Ectodermal cell (in vitro differentiated cells): ENCODE data around the gene STXBP1.
"Not testable (repeated sequence)": the region's sequence is repeated elsewhere in the genome, so short reads cannot be mapped to it uniquely, and the experiment has no call there.

Experiments used
- H3K27ac ChIP-seq: 2 replicates; pipeline ENCODE4 v1.7.0; 2013; ENCODE audit warnings: mild to moderate bottlenecking, low read depth, low read length; ENCODE audit not compliant: insufficient read depth, poor library complexity, severe bottlenecking
- H3K27me3 ChIP-seq: 2 replicates; pipeline ENCODE4 v1.7.0; 2013; ENCODE audit warnings: mild to moderate bottlenecking, low read length; ENCODE audit not compliant: insufficient read depth, control insufficient read depth, poor library complexity, severe bottlenecking
- H3K36me3 ChIP-seq: one replicate; pipeline ENCODE4 v1.7.0; 2013; ENCODE audit warnings: low read length; ENCODE audit not compliant: control insufficient read depth, insufficient read depth
- H3K4me1 ChIP-seq: one replicate; pipeline ENCODE4 v1.7.0; 2013; ENCODE audit warnings: low read length; ENCODE audit not compliant: control insufficient read depth, insufficient read depth
- H3K4me3 ChIP-seq: 2 replicates; pipeline ENCODE4 v1.7.0; 2013; ENCODE audit warnings: low read depth, low read length, control low read depth; ENCODE audit not compliant: insufficient read depth
- H3K9me3 ChIP-seq: 2 replicates; pipeline ENCODE4 v1.7.0; 2013; ENCODE audit warnings: mild to moderate bottlenecking, low read length, moderate library complexity; ENCODE audit not compliant: control insufficient read depth
- WGBS, 2 experiments: methylation state at CpG; one replicate each; pipeline ENCODE4 v1.1.7; 2013; ENCODE audit warnings: missing lambda C conversion rate in 2 of 2; 5-methylcytosine and 5-hydroxymethylcytosine counted together

STXBP1 gene

GRCh38 chr9:127621339-127621970 is 9.4 kb downstream of the STXBP1 start:
- not testable (repeated sequence) for H3K27me3 ChIP-seq, H3K27ac ChIP-seq, H3K36me3 ChIP-seq, H3K9me3 ChIP-seq, H3K4me1 ChIP-seq, H3K4me3 ChIP-seq
- WGBS, 2 experiments = 90 to 92% methylated on average over 9 to 10 of the region's 10 CpGs

- no peaks in the 10 kb centered on the region for H3K27me3 ChIP-seq
- H3K27ac ChIP-seq = no peak overlapping the region
- no peaks in the 10 kb centered on the region for H3K4me1 ChIP-seq
- H3K9me3 ChIP-seq = no peaks in the 10 kb centered on the region
- H3K36me3 ChIP-seq = no peaks in the 10 kb centered on the region
- H3K4me3 ChIP-seq = no peak overlapping the region
- WGBS, 2 experiments = 94 to 96% methylated on average over 6 to 8 of the region's 8 CpGs
Observed at GRCh38 chr9:127626752-127627493, 14.8 kb downstream of the STXBP1 start.

- Histone ChIP-seq H3K27ac (no peak overlapping the region), H3K4me3 (no peak overlapping the region)
- WGBS, 2 experiments = 82 to 83% methylated on average over 2 of the region's 2 CpGs
Observed at GRCh38 chr9:127627494-127627855, 15.4 kb downstream of the STXBP1 start.

GRCh38 chr9:127628758-127629467 is 16.8 kb downstream of the STXBP1 start:
- Histone ChIP-seq H3K27ac (no peak overlapping the region), H3K36me3 (no peaks in the 10 kb centered on the region), H3K4me1 (no peaks in the 10 kb centered on the region), H3K9me3 (no peaks in the 10 kb centered on the region), H3K27me3 (no peaks in the 10 kb centered on the region), H3K4me3 (no peak overlapping the region)
- WGBS, 2 experiments = 85 to 87% methylated on average over 9 of the region's 9 CpGs

More at GRCh38 chr9:127627494-127627855, 15.4 kb downstream of the STXBP1 start:
- Histone ChIP-seq H3K4me1 (no peaks in the 10 kb centered on the region), H3K9me3 (no peaks in the 10 kb centered on the region), H3K36me3 (no peaks in the 10 kb centered on the region), H3K27me3 (no peaks in the 10 kb centered on the region)

GRCh38 chr9:127629468-127630081 is 17.5 kb downstream of the STXBP1 start:
- WGBS, 2 experiments = 79 to 83% methylated on average over 8 of the region's 8 CpGs
- no peak overlapping the region for H3K27ac ChIP-seq
- no peak overlapping the region for H3K4me3 ChIP-seq
- no peaks in the 10 kb centered on the region for H3K27me3 ChIP-seq
- no peaks in the 10 kb centered on the region for H3K4me1 ChIP-seq
- H3K36me3 ChIP-seq = no peaks in the 10 kb centered on the region
- H3K9me3 ChIP-seq = no peaks in the 10 kb centered on the region

GRCh38 chr9:127633216-127633862 is 21.3 kb downstream of the STXBP1 start:
- WGBS, 2 experiments = 81 to 89% methylated on average over 11 to 12 of the region's 13 CpGs

GRCh38 chr9:127634021-127634420 is 21.9 kb downstream of the STXBP1 start:
- WGBS, 2 experiments = 68 to 70% methylated on average over 7 of the region's 7 CpGs
- no peaks in the 10 kb centered on the region for H3K27me3 ChIP-seq
- no peaks in the 10 kb centered on the region for H3K36me3 ChIP-seq
- H3K4me3 ChIP-seq = no peak overlapping the region
- no peaks in the 10 kb centered on the region for H3K9me3 ChIP-seq
- no peak overlapping the region for H3K27ac ChIP-seq
- H3K4me1 ChIP-seq = no peaks in the 10 kb centered on the region

More at GRCh38 chr9:127633216-127633862, 21.3 kb downstream of the STXBP1 start:
- no peak overlapping the region for H3K27ac ChIP-seq
- H3K4me1 ChIP-seq = no peaks in the 10 kb centered on the region
- no peaks in the 10 kb centered on the region for H3K27me3 ChIP-seq
- no peak overlapping the region for H3K4me3 ChIP-seq
- H3K9me3 ChIP-seq = no peaks in the 10 kb centered on the region
- H3K36me3 ChIP-seq = no peaks in the 10 kb centered on the region

GRCh38 chr9:127634698-127635097 is 22.6 kb downstream of the STXBP1 start:
- no peaks in the 10 kb centered on the region for H3K36me3 ChIP-seq
- no peak overlapping the region for H3K27ac ChIP-seq
- H3K9me3 ChIP-seq = no peaks in the 10 kb centered on the region
- no peaks in the 10 kb centered on the region for H3K4me1 ChIP-seq
- no peak overlapping the region for H3K4me3 ChIP-seq
- 86 to 92% methylated on average over 5 of the region's 5 CpGs for WGBS, 2 experiments
- H3K27me3 ChIP-seq = no peaks in the 10 kb centered on the region

GRCh38 chr9:127635201-127635735 is 23.2 kb downstream of the STXBP1 start:
- WGBS, 2 experiments = 92 to 95% methylated on average over 8 of the region's 8 CpGs
- H3K4me1 ChIP-seq = no peaks in the 10 kb centered on the region
- no peaks in the 10 kb centered on the region for H3K9me3 ChIP-seq
- no peaks in the 10 kb centered on the region for H3K27me3 ChIP-seq
- no peaks in the 10 kb centered on the region for H3K36me3 ChIP-seq
- H3K4me3 ChIP-seq = no peak overlapping the region
- H3K27ac ChIP-seq = no peak overlapping the region
